Epithelial cell of proximal tubule (primary cell): ENCODE measurements around the gene COLEC11. TPM values are rescaled to one million over a fixed set of nuclear protein-coding genes. Genes with fewer than 3 reads are reported as not detected.
"Not testable (repeated sequence)": the region's sequence is repeated elsewhere in the genome, so short reads cannot be mapped to it uniquely, and the experiment has no call there.

ENCODE experiments used
- DNase-seq: peaks from one replicate; pipeline ENCODE4 v3.0.0-alpha.2; 2011; ENCODE audit warnings: low read depth
- H3K4me3 ChIP-seq: 2 replicates; pipeline ENCODE4 v1.5.1; 2011; ENCODE audit warnings: low read depth, mild to moderate bottlenecking, low read length
- total RNA-seq: library from RNA; depleted of rRNA; stranded (reverse); fragments of >200 nt; gene quantifications from 2 replicates; pipeline ENCODE4 v1.2.3, GENCODE V29; 2015
- TF ChIP-seq, protein P1 (sequence below): conservative IDR thresholded peaks from 2 replicates; pipeline ENCODE4 v1.5.1; 2012; ENCODE audit warnings: low read depth, mild to moderate bottlenecking, low read length

COLEC11 gene
- total RNA-seq, 1 donor from 2014 or later = 0.40 TPM

DNA sequence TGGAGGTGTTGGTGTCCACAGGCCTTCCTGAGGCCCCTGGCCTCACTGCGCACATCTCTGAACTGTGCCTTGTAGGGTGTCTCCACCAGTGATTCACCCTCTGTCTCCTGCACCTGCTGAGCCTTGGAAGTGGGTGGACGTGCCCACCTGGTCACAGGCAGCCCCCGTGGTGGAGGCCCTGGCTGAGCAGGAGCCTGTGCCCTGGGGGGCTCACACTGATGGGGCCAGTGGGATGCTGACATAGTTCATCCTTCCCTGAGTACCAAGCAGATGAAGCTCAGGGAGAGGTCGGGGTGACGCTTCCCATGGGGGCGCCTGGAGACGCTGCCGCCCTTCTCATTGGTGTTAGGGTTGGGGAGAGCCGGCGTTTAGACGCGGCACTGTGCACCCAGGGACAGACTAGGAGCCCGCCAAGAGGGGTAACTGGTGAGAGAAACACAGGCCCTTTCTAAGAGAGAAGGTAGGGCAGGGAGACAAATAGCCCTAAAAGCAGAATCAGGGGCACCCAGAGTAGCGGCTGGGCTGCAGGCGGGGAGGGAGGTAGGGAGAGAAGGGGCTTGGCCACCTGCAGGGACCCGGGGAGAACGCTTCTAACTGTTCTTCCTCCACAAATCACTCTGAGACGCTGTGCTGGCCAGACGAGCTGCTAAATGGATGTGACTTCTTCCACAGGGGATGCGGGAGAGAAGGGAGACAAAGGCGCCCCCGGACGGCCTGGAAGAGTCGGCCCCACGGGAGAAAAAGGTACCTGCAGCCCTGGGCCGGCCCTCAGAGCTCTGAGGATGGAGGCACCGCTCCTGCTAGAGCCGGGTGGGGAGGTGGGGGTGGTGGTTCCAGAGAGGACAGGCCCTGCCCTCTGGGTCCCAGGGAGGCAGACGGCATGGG is 18.0 kb downstream of the COLEC11 start:
- H3K4me3 ChIP-seq = no peak overlapping the region
- TF ChIP-seq, protein P1, sequence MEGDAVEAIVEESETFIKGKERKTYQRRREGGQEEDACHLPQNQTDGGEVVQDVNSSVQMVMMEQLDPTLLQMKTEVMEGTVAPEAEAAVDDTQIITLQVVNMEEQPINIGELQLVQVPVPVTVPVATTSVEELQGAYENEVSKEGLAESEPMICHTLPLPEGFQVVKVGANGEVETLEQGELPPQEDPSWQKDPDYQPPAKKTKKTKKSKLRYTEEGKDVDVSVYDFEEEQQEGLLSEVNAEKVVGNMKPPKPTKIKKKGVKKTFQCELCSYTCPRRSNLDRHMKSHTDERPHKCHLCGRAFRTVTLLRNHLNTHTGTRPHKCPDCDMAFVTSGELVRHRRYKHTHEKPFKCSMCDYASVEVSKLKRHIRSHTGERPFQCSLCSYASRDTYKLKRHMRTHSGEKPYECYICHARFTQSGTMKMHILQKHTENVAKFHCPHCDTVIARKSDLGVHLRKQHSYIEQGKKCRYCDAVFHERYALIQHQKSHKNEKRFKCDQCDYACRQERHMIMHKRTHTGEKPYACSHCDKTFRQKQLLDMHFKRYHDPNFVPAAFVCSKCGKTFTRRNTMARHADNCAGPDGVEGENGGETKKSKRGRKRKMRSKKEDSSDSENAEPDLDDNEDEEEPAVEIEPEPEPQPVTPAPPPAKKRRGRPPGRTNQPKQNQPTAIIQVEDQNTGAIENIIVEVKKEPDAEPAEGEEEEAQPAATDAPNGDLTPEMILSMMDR = no peak

GRCh38 chr2:3613524-3613905 is 18.6 kb downstream of the COLEC11 start:
- H3K4me3 ChIP-seq = no peak overlapping the region
- TF ChIP-seq, protein P1 = no peak
- no peak for DNase-seq

More for the DNA sequence above, 18.0 kb downstream of the COLEC11 start:
- DNase-seq = no peak

GRCh38 chr2:3614743-3615142 is 19.8 kb downstream of the COLEC11 start:
- not testable (repeated sequence) for H3K4me3 ChIP-seq, DNase-seq

- DNase-seq, H3K4me3 ChIP-seq: not testable (repeated sequence)
These were observed 20.8 kb downstream of the COLEC11 start for GRCh38 chr2:3615541-3616200.

- H3K4me3 ChIP-seq, DNase-seq: not testable (repeated sequence)
These were observed 21.7 kb downstream of the COLEC11 start for GRCh38 chr2:3616435-3617197.

DNA sequence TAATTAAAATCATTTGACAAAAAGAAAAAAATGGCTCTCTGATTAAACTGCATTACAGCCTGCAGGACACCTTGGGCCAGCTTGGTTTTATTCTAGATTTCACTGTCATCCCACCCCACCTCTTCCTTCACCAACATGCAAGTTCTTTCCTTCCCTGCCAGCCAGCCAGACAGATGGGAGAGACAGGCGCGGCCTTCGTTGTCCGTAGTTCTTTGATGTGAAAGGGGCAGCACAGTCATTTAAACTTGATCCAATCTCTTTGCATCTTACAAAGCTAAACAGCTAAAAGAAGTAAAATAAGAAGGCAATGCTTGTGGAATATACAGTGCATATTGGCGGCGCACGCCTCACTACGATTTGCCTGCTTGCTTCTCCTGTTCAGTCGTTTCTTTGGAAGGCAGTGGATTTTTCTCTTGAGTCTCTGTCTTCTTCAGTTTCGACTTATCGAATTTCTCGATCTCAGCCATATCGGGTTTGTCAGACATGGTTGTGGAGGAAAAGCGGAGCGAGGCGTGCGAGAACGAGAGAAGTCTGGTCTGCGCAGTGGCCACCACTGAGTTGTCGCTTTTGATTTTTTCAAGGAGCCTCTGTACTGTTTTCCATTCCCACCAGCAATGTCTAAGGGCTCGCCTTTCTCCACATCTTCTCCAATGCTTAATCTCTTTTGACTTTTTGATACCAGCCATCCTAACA is 22.4 kb downstream of the COLEC11 start:
- no peak overlapping the region for H3K4me3 ChIP-seq
- TF ChIP-seq, protein P1 = no peak
- DNase-seq = no peak

GRCh38 chr2:3618367-3618766 is 23.5 kb downstream of the COLEC11 start:
- no peak overlapping the region for H3K4me3 ChIP-seq
- TF ChIP-seq, protein P1 = no peak
- no peak for DNase-seq

DNA sequence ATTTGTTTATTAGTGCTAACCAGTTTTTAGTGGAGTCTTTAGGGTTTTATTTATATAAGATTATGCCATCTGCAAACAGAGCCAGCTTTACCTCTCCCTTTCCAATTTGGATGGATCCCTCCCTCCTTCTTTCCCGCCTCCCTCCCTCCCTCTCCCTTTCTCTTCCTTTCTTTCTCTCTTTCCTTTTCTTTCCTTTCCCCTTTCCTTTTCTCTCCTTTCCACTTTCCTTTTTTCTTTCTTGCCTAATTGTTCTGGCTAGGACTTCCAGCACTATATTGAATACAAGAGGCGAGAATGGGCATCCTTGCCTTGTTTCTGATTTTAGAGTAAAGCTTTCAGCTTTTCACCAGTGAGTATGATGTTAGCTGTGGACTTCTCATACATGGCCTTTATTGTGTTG is 24.1 kb downstream of the COLEC11 start:
- H3K4me3 ChIP-seq = no peak overlapping the region
- DNase-seq = no peak
- TF ChIP-seq, protein P1 = no peak

DNA sequence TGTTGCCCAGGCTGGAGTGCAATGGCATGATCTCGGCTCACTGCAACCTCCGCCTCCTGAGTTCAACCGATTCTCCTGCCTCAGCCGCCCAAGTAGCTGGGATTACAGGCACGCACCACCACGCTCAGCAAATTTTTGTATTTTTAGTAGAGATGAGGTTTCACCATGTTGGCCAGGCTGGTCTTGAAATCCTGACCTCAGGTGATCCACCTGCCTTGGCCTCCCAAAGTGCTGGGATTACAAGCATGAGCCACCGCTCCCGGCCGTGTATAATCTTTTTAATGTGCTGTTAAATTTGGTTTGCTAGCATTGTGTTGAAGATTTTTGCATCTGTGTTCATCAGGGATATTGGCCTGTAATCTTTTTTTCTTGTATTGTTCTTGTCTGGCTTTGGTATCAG is 24.7 kb downstream of the COLEC11 start:
- DNase-seq, H3K4me3 ChIP-seq: not testable (repeated sequence)
